Lower leg skin (tissue), 4 donors: Measurements from ENCODE around the gene PLXNA2. TPM values are rescaled to one million over a fixed set of nuclear protein-coding genes. Genes with fewer than 3 reads are reported as not detected.

Source experiments
- DNase-seq, 2 donors: peaks; one replicate each; pipeline ENCODE4 v3.0.0-alpha.2; 2019; ENCODE audit warnings: low spot score in 2 of 2
- H3K4me3 ChIP-seq: fragments of 200-600 bp; sonication (generic); 2 replicates; pipeline ENCODE4 v1.5.1; 2017; ENCODE audit warnings: mild to moderate bottlenecking, low read depth; ENCODE audit not compliant: poor library complexity, severe bottlenecking
- CTCF ChIP-seq, 3 donors: fragments of 450-650 bp; IDR thresholded peaks; one replicate each; pipeline ENCODE4 v1.5.1; 2016; ENCODE audit warnings: antibody characterized with exemption in 3 of 3, mild to moderate bottlenecking in 3 of 3, moderate library complexity in 2 of 3
- POLR2A ChIP-seq, 2 donors: fragments of 450-650 bp; IDR thresholded peaks; one replicate each; pipeline ENCODE4 v1.6.1; 2016 to 2017; ENCODE audit warnings: antibody characterized with exemption in 2 of 2, mild to moderate bottlenecking in 1 of 2, moderate library complexity in 1 of 2
- WGBS, 2 donors: methylation state at CpG; one replicate each; pipeline ENCODE4 v1.1.5; 2018; 5-methylcytosine and 5-hydroxymethylcytosine counted together
- intact Hi-C: fragments of 100-400 bp; cut with DNase I; formaldehyde crosslinking; loops from one replicate; pipeline ENCODE4 v1.15.0; 2023; ENCODE audit warnings: low total_unique reads
- total RNA-seq, 4 donors: library from RNA; depleted of rRNA; stranded (reverse); fragments of >200 nt; gene quantifications; one replicate each; pipeline ENCODE4 v1.1.0, GENCODE V29; 2016

PLXNA2 gene
- total RNA-seq, 4 donors from 2014 or later = 27.4 to 44.2 (median 36.9) TPM

GRCh38 chr1:208135354-208135753, 108.8 kb downstream of the PLXNA2 start:
- intact Hi-C loops = no loop called here
- 44 to 48% methylated on average over 2 of the region's 2 CpGs for WGBS, 2 donors
- H3K4me3 ChIP-seq = no peak overlapping the region
- peak in 1 of 2 donors; percentile 46 for DNase-seq
- no peak for TF ChIP-seq POLR2A (IDR thresholded peaks at IDR 0.05)
- no peak for TF ChIP-seq CTCF (IDR thresholded peaks at IDR 0.05)

GRCh38 chr1:208134491-208134890, 109.7 kb downstream of the PLXNA2 start:
- no peak overlapping the region for H3K4me3 ChIP-seq
- DNase-seq = no peak
- intact Hi-C loops = loop anchor here (5.0 kb wide), 1 partner anchor 103 kb away; no protein-coding TSS in a partner anchor
- 70 to 74% methylated on average over 5 of the region's 5 CpGs for WGBS, 2 donors
- TF ChIP-seq CTCF (IDR thresholded peaks at IDR 0.05) (no peak), POLR2A (IDR thresholded peaks at IDR 0.05) (no peak)

GRCh38 chr1:208133355-208133754, 110.8 kb downstream of the PLXNA2 start:
- intact Hi-C loops = loop anchor here (5.0 kb wide), 1 partner anchor 104 kb away; no protein-coding TSS in a partner anchor
- no peak for TF ChIP-seq CTCF (IDR thresholded peaks at IDR 0.05)
- DNase-seq = no peak

GRCh38 chr1:208132287-208132882, 111.8 kb downstream of the PLXNA2 start:
- H3K4me3 ChIP-seq = no peak overlapping the region
- TF ChIP-seq CTCF (IDR thresholded peaks at IDR 0.05) (peak in 1 of 3 donors; percentile 57), POLR2A (IDR thresholded peaks at IDR 0.05) (no peak)
- DNase-seq = peak; percentile 71 to 95
- 28 to 30% methylated on average over 4 of the region's 4 CpGs for WGBS, 2 donors
- intact Hi-C loops = loop anchor here (5.0 kb wide), 1 partner anchor 105 kb away; no protein-coding TSS in a partner anchor

More at GRCh38 chr1:208133355-208133754, 110.8 kb downstream of the PLXNA2 start:
- 88 to 95% methylated on average over 2 of the region's 2 CpGs for WGBS, 2 donors
- no peak overlapping the region for H3K4me3 ChIP-seq

GRCh38 chr1:208131621-208132286, 112.4 kb downstream of the PLXNA2 start:
- WGBS, 2 donors = 46 to 56% methylated on average over 15 of the region's 15 CpGs
- no peak for DNase-seq
- H3K4me3 ChIP-seq = no peak overlapping the region
- TF ChIP-seq CTCF (IDR thresholded peaks at IDR 0.05) = no peak
- no peak for TF ChIP-seq POLR2A (IDR thresholded peaks at IDR 0.05)
- intact Hi-C loops = loop anchor here (5.0 kb wide), 1 partner anchor 106 kb away; no protein-coding TSS in a partner anchor
